ENCODE measurements around the gene SERP2.

Gene SERP2

GRCh38 chr13:44378277-44378676 is 4.7 kb downstream of the SERP2 start:
- no peak for DNase-seq (ENCODE audit: low read depth)
- TF ChIP-seq, protein P1, sequence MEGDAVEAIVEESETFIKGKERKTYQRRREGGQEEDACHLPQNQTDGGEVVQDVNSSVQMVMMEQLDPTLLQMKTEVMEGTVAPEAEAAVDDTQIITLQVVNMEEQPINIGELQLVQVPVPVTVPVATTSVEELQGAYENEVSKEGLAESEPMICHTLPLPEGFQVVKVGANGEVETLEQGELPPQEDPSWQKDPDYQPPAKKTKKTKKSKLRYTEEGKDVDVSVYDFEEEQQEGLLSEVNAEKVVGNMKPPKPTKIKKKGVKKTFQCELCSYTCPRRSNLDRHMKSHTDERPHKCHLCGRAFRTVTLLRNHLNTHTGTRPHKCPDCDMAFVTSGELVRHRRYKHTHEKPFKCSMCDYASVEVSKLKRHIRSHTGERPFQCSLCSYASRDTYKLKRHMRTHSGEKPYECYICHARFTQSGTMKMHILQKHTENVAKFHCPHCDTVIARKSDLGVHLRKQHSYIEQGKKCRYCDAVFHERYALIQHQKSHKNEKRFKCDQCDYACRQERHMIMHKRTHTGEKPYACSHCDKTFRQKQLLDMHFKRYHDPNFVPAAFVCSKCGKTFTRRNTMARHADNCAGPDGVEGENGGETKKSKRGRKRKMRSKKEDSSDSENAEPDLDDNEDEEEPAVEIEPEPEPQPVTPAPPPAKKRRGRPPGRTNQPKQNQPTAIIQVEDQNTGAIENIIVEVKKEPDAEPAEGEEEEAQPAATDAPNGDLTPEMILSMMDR (IDR thresholded peaks at IDR 0.05; ENCODE audit: insufficient read depth, low read depth, low read length, missing control alignments), result no peak
- no peak overlapping the region for H3K4me3 ChIP-seq (ENCODE audit: low read length)

GRCh38 chr13:44379885-44380284 is 6.3 kb downstream of the SERP2 start:
- TF ChIP-seq, protein P1 (IDR thresholded peaks at IDR 0.05; ENCODE audit: insufficient read depth, low read depth, low read length, missing control alignments), result no peak
- H3K4me3 ChIP-seq (ENCODE audit: low read length), result no peak overlapping the region
- DNase-seq (ENCODE audit: low read depth), result peak; percentile 45

- H3K4me3 ChIP-seq (ENCODE audit: low read length), result no peak overlapping the region
- no peak for DNase-seq (ENCODE audit: low read depth)
- TF ChIP-seq, protein P1 (IDR thresholded peaks at IDR 0.05; ENCODE audit: insufficient read depth, low read depth, low read length, missing control alignments), result no peak
These were observed 7.0 kb downstream of the SERP2 start for GRCh38 chr13:44380404-44381165.

DNA sequence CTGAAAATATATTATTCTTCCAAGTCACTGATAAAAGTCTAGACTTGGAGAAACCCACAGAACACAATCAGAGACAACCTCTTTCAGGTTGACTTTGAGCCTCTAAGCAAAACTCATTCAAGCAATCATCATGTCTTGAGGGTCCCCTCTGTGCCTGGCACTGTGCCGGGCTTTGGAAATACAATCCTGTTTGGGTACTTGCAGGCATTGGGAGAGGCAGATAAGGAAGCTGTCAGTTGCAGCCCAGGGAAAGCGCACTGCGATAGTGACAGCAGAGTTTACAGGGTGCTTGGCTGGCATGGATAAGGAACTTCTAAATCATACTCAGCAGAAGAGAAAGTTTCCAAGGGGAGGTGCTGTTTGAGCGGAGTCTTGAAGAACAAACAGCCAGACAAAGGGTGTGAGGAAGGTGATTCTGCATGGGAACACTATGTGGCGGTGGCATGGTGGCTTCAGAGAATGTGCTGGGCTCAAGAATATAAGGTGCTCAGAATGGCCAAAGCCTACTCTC is 9.1 kb downstream of the SERP2 start:
- TF ChIP-seq, protein P1 (IDR thresholded peaks at IDR 0.05; ENCODE audit: insufficient read depth, low read depth, low read length, missing control alignments), result no peak
- H3K4me3 ChIP-seq (ENCODE audit: low read length), result no peak overlapping the region
- no peak for DNase-seq (ENCODE audit: low read depth)

DNA sequence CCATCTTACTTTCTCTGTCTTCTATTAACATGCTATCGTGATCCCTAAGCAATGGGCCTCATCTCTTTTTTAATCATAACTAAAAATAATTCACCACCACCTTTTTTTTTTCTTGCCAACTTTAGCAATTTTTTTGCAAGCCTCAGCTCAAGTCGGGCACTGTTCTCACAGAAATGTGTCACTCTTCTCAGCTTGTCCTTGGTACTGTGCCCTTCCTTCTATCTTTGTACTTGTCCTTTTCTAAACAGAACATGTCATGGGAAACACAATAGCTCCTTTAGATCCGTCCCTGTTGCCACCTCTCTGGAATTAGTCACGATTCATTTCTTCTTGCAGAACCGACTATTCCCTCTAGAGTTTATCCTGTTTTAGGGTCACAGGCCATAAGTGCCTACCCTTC is 10.3 kb downstream of the SERP2 start:
- no peak for DNase-seq (ENCODE audit: low read depth)
- TF ChIP-seq, protein P1 (IDR thresholded peaks at IDR 0.05; ENCODE audit: insufficient read depth, low read depth, low read length, missing control alignments), result no peak
- no peak overlapping the region for H3K4me3 ChIP-seq (ENCODE audit: low read length)

GRCh38 chr13:44384778-44385177 is 11.2 kb downstream of the SERP2 start:
- no peak for DNase-seq (ENCODE audit: low read depth)
- no peak overlapping the region for H3K4me3 ChIP-seq (ENCODE audit: low read length)
- TF ChIP-seq, protein P1 (IDR thresholded peaks at IDR 0.05; ENCODE audit: insufficient read depth, low read depth, low read length, missing control alignments), result no peak

DNA sequence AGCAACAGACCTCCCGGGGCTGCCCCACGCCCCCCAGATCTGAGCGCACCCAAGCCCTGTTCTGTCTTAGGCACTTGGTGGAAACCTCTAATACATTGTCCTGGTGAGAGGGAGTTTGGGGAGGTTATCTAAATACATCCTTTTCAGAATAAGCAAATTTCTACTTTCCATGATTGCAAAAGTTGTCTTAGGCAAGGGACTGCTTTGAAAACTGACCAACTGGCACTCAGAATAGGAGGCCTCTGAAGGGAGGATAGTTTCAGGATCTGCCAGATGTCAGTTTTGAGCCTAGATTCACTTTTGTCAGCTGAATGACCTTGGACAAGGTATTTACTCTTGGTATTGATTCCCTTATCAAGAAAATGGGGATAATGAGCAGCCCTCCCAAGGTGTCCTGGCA is 11.8 kb downstream of the SERP2 start:
- TF ChIP-seq, protein P1 (IDR thresholded peaks at IDR 0.05; ENCODE audit: insufficient read depth, low read depth, low read length, missing control alignments), result no peak
- no peak overlapping the region for H3K4me3 ChIP-seq (ENCODE audit: low read length)
- no peak for DNase-seq (ENCODE audit: low read depth)
